ENCODE measurements around the gene TMEM167B. TPM values are rescaled to one million over a fixed set of nuclear protein-coding genes. Genes with fewer than 3 reads are reported as not detected.
"Not testable (repeated sequence)": the region's sequence is repeated elsewhere in the genome, so short reads cannot be mapped to it uniquely, and the experiment has no call there.

Gene TMEM167B
- total RNA-seq, 1 experiment from 2014 or later, result 21.8 TPM

DNA sequence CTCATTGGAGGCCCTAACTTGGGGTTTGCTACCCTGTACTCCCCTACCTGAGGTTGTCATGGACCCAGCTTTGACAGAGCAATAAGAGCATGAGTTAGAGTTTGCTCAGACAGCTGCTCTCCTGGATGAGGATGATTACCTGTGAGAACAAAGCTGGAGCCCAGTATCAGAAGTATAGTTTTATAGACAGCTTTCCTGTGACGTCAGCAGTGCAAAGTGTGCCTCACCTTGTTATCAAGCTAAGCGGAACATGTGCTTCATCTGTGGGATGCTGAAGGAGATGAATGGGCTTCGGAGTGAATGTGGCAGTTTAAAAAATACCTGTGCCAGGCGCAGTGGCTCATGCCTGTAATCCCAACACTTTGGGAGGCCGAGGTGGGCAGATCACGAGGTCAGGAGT, 43.2 kb upstream of the TMEM167B start:
- POLR2A ChIA-PET, result no interaction called here

DNA sequence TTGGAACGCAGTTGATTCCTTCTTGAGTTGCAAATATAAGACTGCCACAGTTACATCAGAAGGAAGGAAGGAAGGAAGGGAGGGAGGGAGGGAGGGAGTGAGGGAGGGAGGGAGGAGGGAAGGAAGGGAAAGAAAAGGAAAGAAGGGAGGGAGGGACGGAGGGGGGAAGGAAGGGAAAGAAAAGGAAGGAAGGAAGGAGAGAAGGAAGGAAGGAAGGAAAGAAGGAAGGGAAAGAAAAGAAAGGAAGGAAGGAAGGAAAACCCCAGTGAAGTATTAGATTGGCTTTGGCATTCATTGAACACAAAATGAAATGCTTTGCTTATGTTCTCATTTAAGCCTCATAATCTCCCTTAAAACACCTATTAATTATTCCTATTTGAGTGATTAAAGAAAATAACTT, 42.2 kb upstream of the TMEM167B start:
- no peak for DNase-seq
- Mint-ChIP-seq H3K9me3 (ENCODE audit: unreplicated experiment) (no peaks in the 10 kb centered on the region), H3K4me3 (ENCODE audit: unreplicated experiment) (no peak overlapping the region), H3K27me3 (ENCODE audit: insufficient read depth, unreplicated experiment) (no peaks in the 10 kb centered on the region), H3K4me1 (ENCODE audit: low read depth, unreplicated experiment) (no peaks in the 10 kb centered on the region), H3K36me3 (ENCODE audit: insufficient read depth, unreplicated experiment) (no peaks in the 10 kb centered on the region), H3K27ac (ENCODE audit: unreplicated experiment) (no peak overlapping the region)
- Histone ChIP-seq H3K9me3 (no peaks in the 10 kb centered on the region), H3K27me3 (replicated peaks; ENCODE audit: control insufficient read depth, insufficient read depth, low read length) (no peaks in the 10 kb centered on the region), H3K4me1 (no peaks in the 10 kb centered on the region), H3K36me3 (ENCODE audit: control insufficient read depth, insufficient read depth, low read length) (no peaks in the 10 kb centered on the region), H3K4me3 (ENCODE audit: low read depth, low read length) (no peak overlapping the region)
- intact Hi-C loops (cut with micrococcal nuclease; ENCODE audit: unreplicated experiment), result no loop called here
- ChIA-PET POLR2A (no interaction called here), CTCF (no interaction called here)
- no TSS peak for BruUV-seq (replicated peaks)
- TF ChIP-seq, protein P1, sequence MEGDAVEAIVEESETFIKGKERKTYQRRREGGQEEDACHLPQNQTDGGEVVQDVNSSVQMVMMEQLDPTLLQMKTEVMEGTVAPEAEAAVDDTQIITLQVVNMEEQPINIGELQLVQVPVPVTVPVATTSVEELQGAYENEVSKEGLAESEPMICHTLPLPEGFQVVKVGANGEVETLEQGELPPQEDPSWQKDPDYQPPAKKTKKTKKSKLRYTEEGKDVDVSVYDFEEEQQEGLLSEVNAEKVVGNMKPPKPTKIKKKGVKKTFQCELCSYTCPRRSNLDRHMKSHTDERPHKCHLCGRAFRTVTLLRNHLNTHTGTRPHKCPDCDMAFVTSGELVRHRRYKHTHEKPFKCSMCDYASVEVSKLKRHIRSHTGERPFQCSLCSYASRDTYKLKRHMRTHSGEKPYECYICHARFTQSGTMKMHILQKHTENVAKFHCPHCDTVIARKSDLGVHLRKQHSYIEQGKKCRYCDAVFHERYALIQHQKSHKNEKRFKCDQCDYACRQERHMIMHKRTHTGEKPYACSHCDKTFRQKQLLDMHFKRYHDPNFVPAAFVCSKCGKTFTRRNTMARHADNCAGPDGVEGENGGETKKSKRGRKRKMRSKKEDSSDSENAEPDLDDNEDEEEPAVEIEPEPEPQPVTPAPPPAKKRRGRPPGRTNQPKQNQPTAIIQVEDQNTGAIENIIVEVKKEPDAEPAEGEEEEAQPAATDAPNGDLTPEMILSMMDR (IDR thresholded peaks at IDR 0.05; ENCODE audit: insufficient read depth in 1 of 2, low read depth in 1 of 2, low read length in 1 of 2, severe bottlenecking in 1 of 2, unreplicated experiment in 1 of 2), result no peak

More for the DNA sequence above, 43.2 kb upstream of the TMEM167B start:
- intact Hi-C loops (cut with micrococcal nuclease; ENCODE audit: unreplicated experiment), result no loop called here
- no peak overlapping the region for H3K4me3 Mint-ChIP-seq (ENCODE audit: unreplicated experiment)
- DNase-seq, result no peak
- CTCF ChIA-PET, result no interaction called here
- no peaks in the 10 kb centered on the region for H3K4me1 ChIP-seq
- BruUV-seq (replicated peaks), result no TSS peak
- no peaks in the 10 kb centered on the region for H3K27me3 Mint-ChIP-seq (ENCODE audit: insufficient read depth, unreplicated experiment)
- no peaks in the 10 kb centered on the region for H3K27me3 ChIP-seq (replicated peaks; ENCODE audit: control insufficient read depth, insufficient read depth, low read length)
- no peaks in the 10 kb centered on the region for H3K9me3 ChIP-seq
- H3K36me3 Mint-ChIP-seq (ENCODE audit: insufficient read depth, unreplicated experiment), result no peaks in the 10 kb centered on the region
- H3K36me3 ChIP-seq (ENCODE audit: control insufficient read depth, insufficient read depth, low read length), result no peaks in the 10 kb centered on the region
- no peaks in the 10 kb centered on the region for H3K9me3 Mint-ChIP-seq (ENCODE audit: unreplicated experiment)
- H3K4me1 Mint-ChIP-seq (ENCODE audit: low read depth, unreplicated experiment), result no peaks in the 10 kb centered on the region
- H3K27ac Mint-ChIP-seq (ENCODE audit: unreplicated experiment), result no peak overlapping the region
- TF ChIP-seq, protein P1 (IDR thresholded peaks at IDR 0.05; ENCODE audit: insufficient read depth in 1 of 2, low read depth in 1 of 2, low read length in 1 of 2, severe bottlenecking in 1 of 2, unreplicated experiment in 1 of 2), result no peak
- no peak overlapping the region for H3K4me3 ChIP-seq (ENCODE audit: low read depth, low read length)

GRCh38 chr1:109050228-109050995, 40.2 kb upstream of the TMEM167B start:
- no peak overlapping the region for H3K4me3 Mint-ChIP-seq (ENCODE audit: unreplicated experiment)
- H3K4me1 Mint-ChIP-seq (ENCODE audit: low read depth, unreplicated experiment), result no peaks in the 10 kb centered on the region
- H3K27ac Mint-ChIP-seq (ENCODE audit: unreplicated experiment), result no peak overlapping the region
- intact Hi-C loops (cut with micrococcal nuclease; ENCODE audit: unreplicated experiment), result no loop called here
- no peaks in the 10 kb centered on the region for H3K4me1 ChIP-seq
- H3K9me3 Mint-ChIP-seq (ENCODE audit: unreplicated experiment), result no peaks in the 10 kb centered on the region
- ChIA-PET POLR2A (no interaction called here), CTCF (no interaction called here)
- no peaks in the 10 kb centered on the region for H3K9me3 ChIP-seq
- H3K27me3 ChIP-seq (replicated peaks; ENCODE audit: control insufficient read depth, insufficient read depth, low read length), result no peaks in the 10 kb centered on the region
- TF ChIP-seq, protein P1 (IDR thresholded peaks at IDR 0.05; ENCODE audit: insufficient read depth in 1 of 2, low read depth in 1 of 2, low read length in 1 of 2, severe bottlenecking in 1 of 2, unreplicated experiment in 1 of 2), result no peak
- no peaks in the 10 kb centered on the region for H3K36me3 ChIP-seq (ENCODE audit: control insufficient read depth, insufficient read depth, low read length)
- BruUV-seq (replicated peaks), result no TSS peak
- DNase-seq, result no peak
- H3K4me3 ChIP-seq (ENCODE audit: low read depth, low read length), result no peak overlapping the region
- no peaks in the 10 kb centered on the region for H3K36me3 Mint-ChIP-seq (ENCODE audit: insufficient read depth, unreplicated experiment)
- H3K27me3 Mint-ChIP-seq (ENCODE audit: insufficient read depth, unreplicated experiment), result no peaks in the 10 kb centered on the region

- H3K4me3 Mint-ChIP-seq (ENCODE audit: unreplicated experiment); H3K4me1 ChIP-seq; H3K36me3 Mint-ChIP-seq (ENCODE audit: insufficient read depth, unreplicated experiment); H3K9me3 ChIP-seq; H3K4me1 Mint-ChIP-seq (ENCODE audit: low read depth, unreplicated experiment); H3K27me3 Mint-ChIP-seq (ENCODE audit: insufficient read depth, unreplicated experiment); H3K36me3 ChIP-seq (ENCODE audit: control insufficient read depth, insufficient read depth, low read length); H3K4me3 ChIP-seq (ENCODE audit: low read depth, low read length); H3K9me3 Mint-ChIP-seq (ENCODE audit: unreplicated experiment); intact Hi-C loops (cut with micrococcal nuclease; ENCODE audit: unreplicated experiment); DNase-seq; CTCF ChIA-PET; BruUV-seq (replicated peaks); POLR2A ChIA-PET; H3K27ac Mint-ChIP-seq (ENCODE audit: unreplicated experiment); H3K27me3 ChIP-seq (replicated peaks; ENCODE audit: control insufficient read depth, insufficient read depth, low read length): not testable (repeated sequence)
These were observed 38.4 kb upstream of the TMEM167B start for GRCh38 chr1:109052145-109052544.
